Caco-2 (cell line): Measurements from ENCODE around the gene CREB5. TPM values are rescaled to one million over a fixed set of nuclear protein-coding genes. Genes with fewer than 3 reads are reported as not detected.

ENCODE experiments used
- BruUV-seq: library from RNA; stranded (reverse); fragments of 400-500 nt; replicated peaks from 2 replicates; lab custom pipeline; 2021; lab: Mats Ljungman, UMichigan
- CTCF ChIA-PET: fragments of 300-600 bp; sonication (Branson Sonifier 250); formaldehyde crosslinking; loops from one replicate; lab custom pipeline; 2022; ENCODE audit warnings: antibody characterized with exemption; lab: Charles Lee
- POLR2A ChIA-PET: fragments of 300-600 bp; sonication (Branson Sonifier 250); formaldehyde crosslinking; loops from one replicate; lab custom pipeline; 2022; ENCODE audit warnings: antibody characterized with exemption; lab: Charles Lee
- DNase-seq, 2 experiments: peaks; one replicate each; pipeline versions ENCODE4 v3.0.0 to v3.0.0-alpha.2; 2020 to 2022
- H3K27me3 ChIP-seq: replicated peaks from 2 replicates; pipeline ENCODE4 v1.6.0; 2011; ENCODE audit warnings: low read length; ENCODE audit not compliant: control insufficient read depth, insufficient read depth
- H3K36me3 ChIP-seq: 2 replicates; pipeline ENCODE4 v1.5.1; 2011; ENCODE audit warnings: low read length; ENCODE audit not compliant: control insufficient read depth, insufficient read depth
- H3K4me1 ChIP-seq: fragments of 250-450 bp; sonication (Bioruptor Pico); 2 replicates; pipeline ENCODE4 v1.5.1; 2020; ENCODE audit warnings: mild to moderate bottlenecking
- H3K4me3 ChIP-seq: 2 replicates; pipeline ENCODE4 v1.5.1; 2011; ENCODE audit warnings: low read depth, mild to moderate bottlenecking, control low read depth, low read length
- H3K9me3 ChIP-seq: fragments of 250-450 bp; sonication (Bioruptor Pico); 2 replicates; pipeline ENCODE4 v1.5.1; 2020; ENCODE audit warnings: mild to moderate bottlenecking, moderate library complexity
- H3K27ac Mint-ChIP-seq: one replicate; pipeline ENCODE4 v1.8.0; 2022; ENCODE audit warnings: mixed read lengths; ENCODE audit not compliant: unreplicated experiment
- H3K27me3 Mint-ChIP-seq: one replicate; pipeline ENCODE4 v1.8.0; 2022; ENCODE audit warnings: mixed read lengths; ENCODE audit not compliant: insufficient read depth, unreplicated experiment
- H3K36me3 Mint-ChIP-seq: one replicate; pipeline ENCODE4 v1.8.0; 2022; ENCODE audit warnings: mild to moderate bottlenecking, mixed read lengths; ENCODE audit not compliant: insufficient read depth, unreplicated experiment
- H3K4me1 Mint-ChIP-seq: one replicate; pipeline ENCODE4 v1.8.0; 2022; ENCODE audit warnings: low read depth, mixed read lengths; ENCODE audit not compliant: unreplicated experiment
- H3K4me3 Mint-ChIP-seq: one replicate; pipeline ENCODE4 v1.8.0; 2022; ENCODE audit warnings: mild to moderate bottlenecking, moderate library complexity, mixed read lengths; ENCODE audit not compliant: unreplicated experiment
- H3K9me3 Mint-ChIP-seq: one replicate; pipeline ENCODE4 v1.8.0; 2022; ENCODE audit warnings: mixed read lengths; ENCODE audit not compliant: unreplicated experiment
- intact Hi-C: fragments of 100-400 bp; cut with micrococcal nuclease; formaldehyde crosslinking; loops from one replicate; pipeline ENCODE4 v1.10.0; 2022; ENCODE audit not compliant: unreplicated experiment
- total RNA-seq: library from RNA; stranded (reverse); gene quantifications from 2 replicates; pipeline ENCODE4 v1.2.3, GENCODE V29; 2022
- TF ChIP-seq, protein P1 (sequence below), 2 experiments: fragments of 200-600 bp in 1 of 2; IDR thresholded peaks; 1 replicate in 1 of 2; 2 replicates in 1 of 2; pipeline versions ENCODE4 v1.5.1 to v1.8.0; 2011 to 2022; ENCODE audit warnings: antibody characterized with exemption in 1 of 2, control low read depth in 1 of 2, inconsistent platforms in 1 of 2, low read depth in 1 of 2, low read length in 1 of 2, mild to moderate bottlenecking in 1 of 2, moderate library complexity in 1 of 2; ENCODE audit not compliant: insufficient read depth in 1 of 2, severe bottlenecking in 1 of 2, unreplicated experiment in 1 of 2

CREB5 gene
- total RNA-seq, 1 experiment from 2014 or later: 9.1 TPM

DNA sequence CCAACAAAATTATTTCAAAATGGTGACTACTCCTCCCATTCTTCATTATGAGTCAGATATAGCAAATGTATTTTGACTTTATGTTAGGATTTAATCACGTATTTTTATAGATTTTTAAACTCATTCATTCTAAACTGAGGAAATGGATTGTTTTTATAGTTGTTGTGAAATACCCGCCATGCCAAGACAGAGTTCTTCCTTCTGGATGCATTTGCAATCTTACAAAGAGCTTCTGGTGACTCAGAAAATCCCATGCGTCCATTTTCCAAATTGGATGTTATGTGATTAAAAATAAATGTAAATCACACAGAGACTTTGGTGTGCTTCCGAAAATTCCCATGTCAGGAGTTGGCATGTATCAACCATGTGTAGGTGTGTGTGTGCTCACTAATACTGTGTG is 366.5 kb downstream of the CREB5 start:
- H3K4me1 Mint-ChIP-seq: no peaks in the 10 kb centered on the region
- H3K36me3 ChIP-seq: no peaks in the 10 kb centered on the region

DNA sequence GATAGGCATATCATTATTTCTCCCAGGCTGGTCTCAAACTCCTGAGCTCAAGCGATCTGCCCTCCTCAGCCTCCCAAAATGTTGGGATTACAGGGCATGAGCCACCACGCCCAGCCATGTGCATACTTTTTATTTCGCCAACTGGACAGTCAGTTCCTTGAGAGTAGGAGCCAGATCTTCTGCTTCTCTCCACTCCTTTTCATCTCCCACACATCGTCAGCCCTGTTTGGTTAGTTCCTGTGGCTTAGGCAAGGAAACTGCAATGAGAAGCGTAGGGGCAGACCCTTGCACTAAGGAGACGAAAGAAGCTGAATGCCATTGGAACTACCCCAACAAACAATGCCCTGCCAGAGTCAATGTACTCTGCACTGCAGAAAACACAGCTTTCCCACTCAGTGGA is 367.6 kb downstream of the CREB5 start:
- H3K4me3 Mint-ChIP-seq: no peak overlapping the region
- POLR2A ChIA-PET: no interaction called here
- Histone ChIP-seq H3K36me3 (no peaks in the 10 kb centered on the region), H3K27me3 (no peaks in the 10 kb centered on the region), H3K4me1 (no peaks in the 10 kb centered on the region), H3K4me3 (no peak overlapping the region), H3K9me3 (no peaks in the 10 kb centered on the region)
- intact Hi-C loops: no loop called here
- no TSS peak for BruUV-seq
- H3K27me3 Mint-ChIP-seq: no peaks in the 10 kb centered on the region
- TF ChIP-seq, protein P1, sequence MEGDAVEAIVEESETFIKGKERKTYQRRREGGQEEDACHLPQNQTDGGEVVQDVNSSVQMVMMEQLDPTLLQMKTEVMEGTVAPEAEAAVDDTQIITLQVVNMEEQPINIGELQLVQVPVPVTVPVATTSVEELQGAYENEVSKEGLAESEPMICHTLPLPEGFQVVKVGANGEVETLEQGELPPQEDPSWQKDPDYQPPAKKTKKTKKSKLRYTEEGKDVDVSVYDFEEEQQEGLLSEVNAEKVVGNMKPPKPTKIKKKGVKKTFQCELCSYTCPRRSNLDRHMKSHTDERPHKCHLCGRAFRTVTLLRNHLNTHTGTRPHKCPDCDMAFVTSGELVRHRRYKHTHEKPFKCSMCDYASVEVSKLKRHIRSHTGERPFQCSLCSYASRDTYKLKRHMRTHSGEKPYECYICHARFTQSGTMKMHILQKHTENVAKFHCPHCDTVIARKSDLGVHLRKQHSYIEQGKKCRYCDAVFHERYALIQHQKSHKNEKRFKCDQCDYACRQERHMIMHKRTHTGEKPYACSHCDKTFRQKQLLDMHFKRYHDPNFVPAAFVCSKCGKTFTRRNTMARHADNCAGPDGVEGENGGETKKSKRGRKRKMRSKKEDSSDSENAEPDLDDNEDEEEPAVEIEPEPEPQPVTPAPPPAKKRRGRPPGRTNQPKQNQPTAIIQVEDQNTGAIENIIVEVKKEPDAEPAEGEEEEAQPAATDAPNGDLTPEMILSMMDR (IDR thresholded peaks at IDR 0.05; ENCODE audit: insufficient read depth in 1 of 2, low read depth in 1 of 2, low read length in 1 of 2, severe bottlenecking in 1 of 2, unreplicated experiment in 1 of 2): no peak
- CTCF ChIA-PET: no interaction called here
- H3K9me3 Mint-ChIP-seq: no peaks in the 10 kb centered on the region
- H3K36me3 Mint-ChIP-seq: no peaks in the 10 kb centered on the region
- H3K27ac Mint-ChIP-seq: no peak overlapping the region
- no peaks in the 10 kb centered on the region for H3K4me1 Mint-ChIP-seq
- no peak for DNase-seq

More for the DNA sequence above, 366.5 kb downstream of the CREB5 start:
- Histone ChIP-seq H3K4me1 (no peaks in the 10 kb centered on the region), H3K9me3 (no peaks in the 10 kb centered on the region), H3K27me3 (no peaks in the 10 kb centered on the region), H3K4me3 (no peak overlapping the region)
- Mint-ChIP-seq H3K9me3 (no peaks in the 10 kb centered on the region), H3K36me3 (no peaks in the 10 kb centered on the region), H3K27ac (no peak overlapping the region), H3K4me3 (no peak overlapping the region), H3K27me3 (no peaks in the 10 kb centered on the region)
- BruUV-seq: no TSS peak
- intact Hi-C loops: no loop called here
- CTCF ChIA-PET: no interaction called here
- TF ChIP-seq, protein P1 (IDR thresholded peaks at IDR 0.05; ENCODE audit: insufficient read depth in 1 of 2, low read depth in 1 of 2, low read length in 1 of 2, severe bottlenecking in 1 of 2, unreplicated experiment in 1 of 2): no peak
- POLR2A ChIA-PET: no interaction called here
- no peak for DNase-seq

GRCh38 chr7:28782362-28782761 is 370.0 kb downstream of the CREB5 start:
- BruUV-seq: no TSS peak
- DNase-seq: no peak
- Mint-ChIP-seq H3K4me1 (no peaks in the 10 kb centered on the region), H3K4me3 (no peak overlapping the region), H3K9me3 (no peaks in the 10 kb centered on the region), H3K27ac (no peak overlapping the region), H3K36me3 (no peaks in the 10 kb centered on the region), H3K27me3 (no peaks in the 10 kb centered on the region)
- Histone ChIP-seq H3K9me3 (no peaks in the 10 kb centered on the region), H3K27me3 (no peaks in the 10 kb centered on the region), H3K4me3 (no peak overlapping the region), H3K4me1 (no peaks in the 10 kb centered on the region), H3K36me3 (no peaks in the 10 kb centered on the region)
- ChIA-PET CTCF (no interaction called here), POLR2A (no interaction called here)
- intact Hi-C loops: no loop called here
- TF ChIP-seq, protein P1 (IDR thresholded peaks at IDR 0.05; ENCODE audit: insufficient read depth in 1 of 2, low read depth in 1 of 2, low read length in 1 of 2, severe bottlenecking in 1 of 2, unreplicated experiment in 1 of 2): no peak
